ENCODE measurements around the gene GPR55. TPM values are rescaled to one million over a fixed set of nuclear protein-coding genes. Genes with fewer than 3 reads are reported as not detected.

The GPR55 gene
- total RNA-seq, 2 donors from 2014 or later, result 3.8 to 8.3 TPM

- H3K27me3 Mint-ChIP-seq, result no peaks in the 10 kb centered on the region
- DNase-seq (no peak), ATAC-seq (no peak)
- H3K4me3 Mint-ChIP-seq, result no peak overlapping the region
- H3K4me1 Mint-ChIP-seq, result peaks cover 29% of the 10 kb centered on the region
- H3K36me3 Mint-ChIP-seq (ENCODE audit: low read depth), result no peaks in the 10 kb centered on the region
- H3K27ac Mint-ChIP-seq, result peak overlapping the region; percentile 4
- no peaks in the 10 kb centered on the region for H3K9me3 ChIP-seq (ENCODE audit: control insufficient read depth, low read length, poor library complexity, severe bottlenecking)
These were observed 54.3 kb downstream of the GPR55 start for GRCh38 chr2:230870544-230871360.

- Mint-ChIP-seq H3K27me3 (no peaks in the 10 kb centered on the region), H3K36me3 (ENCODE audit: low read depth) (no peaks in the 10 kb centered on the region), H3K27ac (peak overlapping the region; percentile 4), H3K4me1 (peaks cover 25% of the 10 kb centered on the region), H3K4me3 (no peak overlapping the region)
- DNase-seq, result no peak
- no peaks in the 10 kb centered on the region for H3K9me3 ChIP-seq (ENCODE audit: control insufficient read depth, low read length, poor library complexity, severe bottlenecking)
- no peak for ATAC-seq
These were observed 55.0 kb downstream of the GPR55 start for GRCh38 chr2:230869914-230870543.

- H3K9me3 ChIP-seq (ENCODE audit: control insufficient read depth, low read length, poor library complexity, severe bottlenecking), result no peaks in the 10 kb centered on the region
- H3K27me3 Mint-ChIP-seq, result no peaks in the 10 kb centered on the region
- ATAC-seq (no peak), DNase-seq (no peak)
- peaks cover 3% of the 10 kb centered on the region for H3K36me3 Mint-ChIP-seq (ENCODE audit: low read depth)
- H3K27ac Mint-ChIP-seq, result peak overlapping the region; percentile 19
- peaks cover 30% of the 10 kb centered on the region for H3K4me1 Mint-ChIP-seq
- no peak overlapping the region for H3K4me3 Mint-ChIP-seq
These were observed 55.8 kb downstream of the GPR55 start for GRCh38 chr2:230868947-230869913.

GRCh38 chr2:230868161-230868946 is 56.7 kb downstream of the GPR55 start:
- H3K27ac Mint-ChIP-seq, result no peak overlapping the region
- no peak for ATAC-seq
- peaks cover 29% of the 10 kb centered on the region for H3K4me1 Mint-ChIP-seq
- H3K36me3 Mint-ChIP-seq (ENCODE audit: low read depth), result peaks cover 3% of the 10 kb centered on the region
- no peaks in the 10 kb centered on the region for H3K9me3 ChIP-seq (ENCODE audit: control insufficient read depth, low read length, poor library complexity, severe bottlenecking)
- H3K27me3 Mint-ChIP-seq, result no peaks in the 10 kb centered on the region
- no peak for DNase-seq
- H3K4me3 Mint-ChIP-seq, result no peak overlapping the region

- ATAC-seq, result peak; percentile 66
These were observed 58.1 kb downstream of the GPR55 start for GRCh38 chr2:230866756-230867523.

GRCh38 chr2:230865766-230866755 is 59.0 kb downstream of the GPR55 start:
- DNase-seq (no peak), ATAC-seq (no peak)
- Mint-ChIP-seq H3K4me1 (peaks cover 35% of the 10 kb centered on the region), H3K27me3 (peaks cover 7% of the 10 kb centered on the region), H3K36me3 (ENCODE audit: low read depth) (peaks cover 3% of the 10 kb centered on the region), H3K27ac (peak overlapping the region; percentile 91), H3K4me3 (peak overlapping the region; percentile 96)
- H3K9me3 ChIP-seq (ENCODE audit: control insufficient read depth, low read length, poor library complexity, severe bottlenecking), result no peaks in the 10 kb centered on the region

More at GRCh38 chr2:230866756-230867523, 58.1 kb downstream of the GPR55 start:
- peak; percentile 56 to 61 (median 61) for DNase-seq
- H3K9me3 ChIP-seq (ENCODE audit: control insufficient read depth, low read length, poor library complexity, severe bottlenecking), result no peaks in the 10 kb centered on the region
- Mint-ChIP-seq H3K27me3 (no peaks in the 10 kb centered on the region), H3K36me3 (ENCODE audit: low read depth) (peaks cover 3% of the 10 kb centered on the region), H3K4me3 (peak overlapping the region; percentile 69), H3K4me1 (peaks cover 28% of the 10 kb centered on the region), H3K27ac (peak overlapping the region; percentile 14)

- H3K4me3 Mint-ChIP-seq, result peak overlapping the region; percentile 96
- peaks cover 9% of the 10 kb centered on the region for H3K27me3 Mint-ChIP-seq
- H3K4me1 Mint-ChIP-seq, result peaks cover 35% of the 10 kb centered on the region
- no peak for ATAC-seq
- no peaks in the 10 kb centered on the region for H3K9me3 ChIP-seq (ENCODE audit: control insufficient read depth, low read length, poor library complexity, severe bottlenecking)
- H3K36me3 Mint-ChIP-seq (ENCODE audit: low read depth), result peaks cover 3% of the 10 kb centered on the region
- DNase-seq, result no peak
- H3K27ac Mint-ChIP-seq, result peak overlapping the region; percentile 91
These were observed 59.7 kb downstream of the GPR55 start for GRCh38 chr2:230865307-230865765.

- DNase-seq, result peak; percentile 61 to 74 (median 73)
- H3K27ac Mint-ChIP-seq, result peak within 1 kb of the TSS; percentile 91
- peak; percentile 80 for ATAC-seq
- no peaks in the 10 kb centered on the region for H3K9me3 ChIP-seq (ENCODE audit: control insufficient read depth, low read length, poor library complexity, severe bottlenecking)
- peaks cover 3% of the 10 kb centered on the region for H3K36me3 Mint-ChIP-seq (ENCODE audit: low read depth)
- peak within 1 kb of the TSS; percentile 96 for H3K4me3 Mint-ChIP-seq
- peaks cover 35% of the 10 kb centered on the region for H3K4me1 Mint-ChIP-seq
- peaks cover 9% of the 10 kb centered on the region for H3K27me3 Mint-ChIP-seq
These were observed 60.3 kb downstream of the GPR55 start, which contains the start of gene ITM2C for GRCh38 chr2:230864605-230865306. TSS of gene ITM2C (plus strand) at chr2:230864942. CDS start at chr2:230865026, 84 bp downstream.

- Mint-ChIP-seq H3K4me3 (peak overlapping the region; percentile 96), H3K36me3 (ENCODE audit: low read depth) (peaks cover 3% of the 10 kb centered on the region), H3K4me1 (peaks cover 35% of the 10 kb centered on the region), H3K27ac (peak overlapping the region; percentile 91), H3K27me3 (peaks cover 9% of the 10 kb centered on the region)
- H3K9me3 ChIP-seq (ENCODE audit: control insufficient read depth, low read length, poor library complexity, severe bottlenecking), result no peaks in the 10 kb centered on the region
- no peak for ATAC-seq
- no peak for DNase-seq
These were observed 60.9 kb downstream of the GPR55 start for GRCh38 chr2:230864122-230864604.

GRCh38 chr2:230863442-230864121 is 61.5 kb downstream of the GPR55 start:
- DNase-seq, result no peak

More at GRCh38 chr2:230863442-230864121, 61.5 kb downstream of the GPR55 start:
- H3K27ac Mint-ChIP-seq, result peak overlapping the region; percentile 91
- no peak for ATAC-seq
- H3K36me3 Mint-ChIP-seq (ENCODE audit: low read depth), result peaks cover 3% of the 10 kb centered on the region
- no peaks in the 10 kb centered on the region for H3K9me3 ChIP-seq (ENCODE audit: control insufficient read depth, low read length, poor library complexity, severe bottlenecking)
- H3K4me1 Mint-ChIP-seq, result peaks cover 31% of the 10 kb centered on the region
- H3K27me3 Mint-ChIP-seq, result peaks cover 9% of the 10 kb centered on the region
- H3K4me3 Mint-ChIP-seq, result peak overlapping the region; percentile 96

All from T-helper 17 cell (primary cell).